ENCODE measurements around the gene SPRING1.

DNA sequence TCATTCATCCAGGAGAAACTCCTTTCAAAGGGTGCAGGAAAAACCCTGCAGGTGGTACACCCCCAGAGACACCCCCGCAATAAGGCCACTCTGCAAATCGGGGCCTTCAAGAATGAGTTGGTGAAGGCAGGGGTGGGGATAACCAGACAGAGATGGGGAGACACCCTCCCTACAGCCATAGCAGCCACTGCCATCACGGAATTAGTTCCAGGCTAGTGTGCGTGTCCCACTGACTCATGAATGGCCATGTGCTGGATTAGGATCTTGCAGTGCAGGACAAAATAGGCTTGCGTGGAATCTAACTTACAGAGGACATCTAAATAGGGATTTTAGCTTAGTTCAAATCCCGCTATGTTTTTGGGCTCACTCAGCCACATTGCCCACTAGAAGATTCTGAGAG, 37.8 kb downstream of the SPRING1 start:
- TF ChIP-seq CTCF (IDR thresholded peaks at IDR 0.05; ENCODE audit: poor library complexity) (no peak), EZH2phosphoT487 (IDR thresholded peaks at IDR 0.05; ENCODE audit: low read depth, severe bottlenecking, unreplicated experiment) (no peak), EZH2 (IDR thresholded peaks at IDR 0.05; ENCODE audit: borderline replicate concordance) (no peak)

All from hepatocyte (in vitro differentiated cells).